NT2/D1 (cell line): ENCODE data around the gene CNKSR2.

Experiments used
- DNase-seq: peaks from one replicate; pipeline ENCODE4 v3.0.0-alpha.2; 2011; ENCODE audit warnings: low read depth, low spot score
- H3K27me3 ChIP-seq: 2 replicates; pipeline ENCODE4 v1.6.0; 2011; ENCODE audit warnings: mild to moderate bottlenecking; ENCODE audit not compliant: insufficient read length, insufficient read depth
- H3K36me3 ChIP-seq: 2 replicates; pipeline ENCODE4 v1.6.1; 2011; ENCODE audit warnings: mild to moderate bottlenecking, low read length, mixed read lengths; ENCODE audit not compliant: insufficient read depth, insufficient read length
- H3K4me1 ChIP-seq: 2 replicates; pipeline ENCODE4 v1.5.1; 2011; ENCODE audit not compliant: insufficient read depth, insufficient read length
- H3K4me3 ChIP-seq: 2 replicates; pipeline ENCODE4 v1.5.1; 2011; ENCODE audit warnings: low read depth; ENCODE audit not compliant: insufficient read length
- H3K9ac ChIP-seq: 2 replicates; pipeline ENCODE4 v1.6.0; 2011; ENCODE audit warnings: low read depth; ENCODE audit not compliant: insufficient read length
- H3K9me3 ChIP-seq: 2 replicates; pipeline ENCODE4 v1.5.1; 2011; ENCODE audit warnings: mild to moderate bottlenecking, low read length; ENCODE audit not compliant: insufficient read depth
- SUZ12 ChIP-seq: IDR thresholded peaks from 2 replicates; pipeline ENCODE4 v1.6.1; 2011; ENCODE audit not compliant: insufficient read length, insufficient read depth; ENCODE audit errors: extremely low read depth
- YY1 ChIP-seq: IDR thresholded peaks from 2 replicates; pipeline ENCODE4 v1.6.1; 2011; ENCODE audit not compliant: insufficient read length, insufficient read depth
- ZNF274 ChIP-seq: IDR thresholded peaks from 2 replicates; pipeline ENCODE4 v1.6.1; 2011; ENCODE audit warnings: mild to moderate bottlenecking, low read depth, low read length

Gene CNKSR2

DNA sequence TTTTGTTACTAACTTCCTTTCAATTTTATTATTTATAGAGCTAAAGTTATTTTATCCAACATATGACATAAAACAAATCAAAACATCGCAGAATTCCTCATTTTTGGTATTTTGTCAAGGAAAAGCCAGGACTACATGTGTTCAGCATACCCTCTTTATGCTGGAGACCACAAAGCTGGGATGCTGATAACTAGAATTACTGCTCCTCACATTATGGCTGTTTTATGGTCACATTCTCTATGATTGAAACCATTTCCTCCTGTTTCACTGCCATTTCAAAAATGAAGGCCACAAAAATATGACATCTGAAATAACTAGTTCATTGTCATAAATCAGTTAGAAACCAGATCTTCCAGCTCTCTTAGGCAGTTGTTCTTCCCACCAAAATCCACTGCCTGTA lies 242.2 kb downstream of the CNKSR2 start:
- no peaks in the 10 kb centered on the region for H3K36me3 ChIP-seq
- H3K4me1 ChIP-seq = no peaks in the 10 kb centered on the region
- no peak overlapping the region for H3K9ac ChIP-seq
- no peaks in the 10 kb centered on the region for H3K27me3 ChIP-seq
- no peak for DNase-seq
- no peak overlapping the region for H3K4me3 ChIP-seq
- no peak for TF ChIP-seq SUZ12
- no peak for TF ChIP-seq ZNF274
- no peak for TF ChIP-seq YY1
- no peaks in the 10 kb centered on the region for H3K9me3 ChIP-seq

- TF ChIP-seq YY1 (no peak), SUZ12 (no peak), ZNF274 (no peak)
- no peak for DNase-seq
- Histone ChIP-seq H3K9ac (no peak overlapping the region), H3K36me3 (no peaks in the 10 kb centered on the region), H3K4me3 (no peak overlapping the region), H3K9me3 (no peaks in the 10 kb centered on the region), H3K4me1 (no peaks in the 10 kb centered on the region), H3K27me3 (no peaks in the 10 kb centered on the region)
Observed at GRCh38 chrX:21620234-21620633, 246.0 kb downstream of the CNKSR2 start.

GRCh38 chrX:21623778-21624501 lies 249.7 kb downstream of the CNKSR2 start:
- H3K4me3 ChIP-seq = no peak overlapping the region
- no peaks in the 10 kb centered on the region for H3K9me3 ChIP-seq
- no peak for DNase-seq
- no peaks in the 10 kb centered on the region for H3K4me1 ChIP-seq
- H3K27me3 ChIP-seq = no peaks in the 10 kb centered on the region
- no peak overlapping the region for H3K9ac ChIP-seq
- TF ChIP-seq ZNF274 (no peak), YY1 (no peak), SUZ12 (no peak)
- H3K36me3 ChIP-seq = no peaks in the 10 kb centered on the region

GRCh38 chrX:21632027-21632426 lies 257.8 kb downstream of the CNKSR2 start:
- no peak overlapping the region for H3K9ac ChIP-seq
- no peaks in the 10 kb centered on the region for H3K27me3 ChIP-seq
- no peaks in the 10 kb centered on the region for H3K4me1 ChIP-seq
- no peak for DNase-seq
- TF ChIP-seq YY1 = no peak
- TF ChIP-seq ZNF274 = no peak
- no peak for TF ChIP-seq SUZ12
- H3K9me3 ChIP-seq = no peaks in the 10 kb centered on the region
- no peaks in the 10 kb centered on the region for H3K36me3 ChIP-seq
- H3K4me3 ChIP-seq = no peak overlapping the region

GRCh38 chrX:21638311-21638710 lies 264.1 kb downstream of the CNKSR2 start:
- Histone ChIP-seq H3K9me3 (no peaks in the 10 kb centered on the region), H3K4me1 (peaks cover 2% of the 10 kb centered on the region), H3K4me3 (no peak overlapping the region), H3K27me3 (no peaks in the 10 kb centered on the region), H3K36me3 (no peaks in the 10 kb centered on the region), H3K9ac (no peak overlapping the region)
- TF ChIP-seq YY1 (no peak), SUZ12 (no peak), ZNF274 (no peak)
- DNase-seq = no peak

GRCh38 chrX:21639775-21640174 lies 265.6 kb downstream of the CNKSR2 start:
- H3K27me3 ChIP-seq = no peaks in the 10 kb centered on the region
- H3K4me3 ChIP-seq = no peak overlapping the region
- H3K4me1 ChIP-seq = peaks cover 2% of the 10 kb centered on the region
- no peak for TF ChIP-seq YY1
- TF ChIP-seq SUZ12 = no peak
- TF ChIP-seq ZNF274 = no peak
- H3K36me3 ChIP-seq = no peaks in the 10 kb centered on the region
- DNase-seq = no peak
- H3K9me3 ChIP-seq = no peaks in the 10 kb centered on the region
- H3K9ac ChIP-seq = no peak overlapping the region

- Histone ChIP-seq H3K4me3 (no peak overlapping the region), H3K9ac (no peak overlapping the region), H3K9me3 (no peaks in the 10 kb centered on the region), H3K27me3 (no peaks in the 10 kb centered on the region), H3K36me3 (no peaks in the 10 kb centered on the region), H3K4me1 (no peaks in the 10 kb centered on the region)
- TF ChIP-seq YY1 (no peak), SUZ12 (no peak), ZNF274 (no peak)
- no peak for DNase-seq
Observed at GRCh38 chrX:21645431-21645830, 271.2 kb downstream of the CNKSR2 start.
